22Rv1 (cell line): ENCODE data around the gene FYN.

Experiments used
- H3K27ac ChIP-seq: fragments of 450-650 bp; 2 replicates; pipeline ENCODE4 v1.5.1; 2017
- ZFX ChIP-seq: fragments of 450-650 bp; IDR thresholded peaks from 2 replicates; pipeline ENCODE4 v1.6.1; 2017; ENCODE audit warnings: antibody characterized with exemption, borderline replicate concordance
- TF ChIP-seq, protein P1 (sequence below): fragments of 450-650 bp; IDR thresholded peaks from 2 replicates; pipeline ENCODE4 v1.5.1; 2017; ENCODE audit warnings: mild to moderate bottlenecking

FYN gene

DNA sequence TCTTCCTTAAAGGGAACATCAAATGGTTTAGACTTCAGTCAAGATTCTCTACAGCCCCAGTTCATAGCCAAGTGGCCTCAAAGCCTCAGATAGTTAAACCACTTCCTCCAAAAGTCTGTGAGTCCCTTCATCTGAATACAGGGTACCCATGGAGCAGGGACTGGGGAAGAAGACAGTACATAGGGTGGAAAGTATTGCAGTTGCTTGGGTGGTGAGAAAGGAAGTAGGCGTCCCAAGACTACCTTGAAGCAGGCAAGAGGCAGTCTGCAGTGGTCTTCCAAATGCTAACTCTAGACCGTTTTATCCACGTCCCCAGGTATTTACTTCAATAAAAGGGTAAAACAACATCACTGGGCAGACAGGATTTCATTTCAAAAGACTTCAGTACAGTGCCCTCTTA lies 2.0 kb downstream of the FYN start:
- no peak overlapping the region for H3K27ac ChIP-seq
- TF ChIP-seq, protein P1, sequence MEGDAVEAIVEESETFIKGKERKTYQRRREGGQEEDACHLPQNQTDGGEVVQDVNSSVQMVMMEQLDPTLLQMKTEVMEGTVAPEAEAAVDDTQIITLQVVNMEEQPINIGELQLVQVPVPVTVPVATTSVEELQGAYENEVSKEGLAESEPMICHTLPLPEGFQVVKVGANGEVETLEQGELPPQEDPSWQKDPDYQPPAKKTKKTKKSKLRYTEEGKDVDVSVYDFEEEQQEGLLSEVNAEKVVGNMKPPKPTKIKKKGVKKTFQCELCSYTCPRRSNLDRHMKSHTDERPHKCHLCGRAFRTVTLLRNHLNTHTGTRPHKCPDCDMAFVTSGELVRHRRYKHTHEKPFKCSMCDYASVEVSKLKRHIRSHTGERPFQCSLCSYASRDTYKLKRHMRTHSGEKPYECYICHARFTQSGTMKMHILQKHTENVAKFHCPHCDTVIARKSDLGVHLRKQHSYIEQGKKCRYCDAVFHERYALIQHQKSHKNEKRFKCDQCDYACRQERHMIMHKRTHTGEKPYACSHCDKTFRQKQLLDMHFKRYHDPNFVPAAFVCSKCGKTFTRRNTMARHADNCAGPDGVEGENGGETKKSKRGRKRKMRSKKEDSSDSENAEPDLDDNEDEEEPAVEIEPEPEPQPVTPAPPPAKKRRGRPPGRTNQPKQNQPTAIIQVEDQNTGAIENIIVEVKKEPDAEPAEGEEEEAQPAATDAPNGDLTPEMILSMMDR: no peak
- TF ChIP-seq ZFX: no peak

DNA sequence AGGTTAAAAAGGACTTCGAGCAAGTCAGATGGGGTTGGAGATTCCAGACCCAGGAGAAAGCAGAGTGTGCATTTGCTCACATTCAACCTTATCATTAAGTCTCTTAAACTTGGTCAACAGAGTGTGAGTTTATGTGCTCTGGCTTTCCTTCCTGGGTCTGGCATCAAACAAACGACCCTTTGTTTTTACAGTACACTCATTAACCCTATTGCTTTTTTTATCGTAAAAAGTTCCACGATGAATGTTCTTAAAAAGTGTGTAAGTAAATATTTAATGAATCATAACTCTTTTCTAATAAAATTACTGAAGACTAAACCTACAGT lies 2.5 kb downstream of the FYN start:
- TF ChIP-seq ZFX: no peak
- TF ChIP-seq, protein P1: no peak
- H3K27ac ChIP-seq: no peak overlapping the region

DNA sequence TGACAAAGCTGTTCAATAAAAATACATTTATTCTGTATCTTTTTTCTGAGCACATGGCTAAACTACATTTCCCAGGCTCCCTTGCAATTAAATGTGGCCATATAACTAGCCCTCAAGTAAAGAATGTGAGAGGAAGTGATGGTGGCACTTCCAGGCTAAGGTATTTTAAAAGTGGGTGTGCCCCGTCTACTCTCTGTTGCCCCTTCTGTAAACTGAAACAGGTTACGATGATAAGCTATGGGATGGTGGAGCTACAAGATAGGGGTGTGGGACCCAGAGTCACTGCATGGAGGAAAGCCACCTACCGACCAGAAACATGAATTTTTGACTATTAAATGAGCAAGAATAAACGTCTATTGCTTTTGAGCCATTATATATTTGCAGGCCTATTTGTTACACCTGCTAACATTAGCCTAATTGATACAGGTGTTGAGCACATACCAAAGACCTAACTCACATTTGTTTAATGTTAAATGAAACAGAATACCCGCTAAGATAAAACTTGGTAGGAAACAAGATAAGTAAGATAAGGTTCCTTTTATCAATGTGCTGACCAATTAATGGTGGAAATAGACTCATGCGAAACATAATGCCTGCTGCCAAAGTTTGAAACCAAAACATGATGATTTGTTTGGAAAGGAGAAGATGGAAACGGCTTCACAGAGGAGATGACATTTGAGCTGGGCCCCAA lies 3.1 kb downstream of the FYN start:
- no peak overlapping the region for H3K27ac ChIP-seq
- TF ChIP-seq ZFX: no peak
- TF ChIP-seq, protein P1: no peak

DNA sequence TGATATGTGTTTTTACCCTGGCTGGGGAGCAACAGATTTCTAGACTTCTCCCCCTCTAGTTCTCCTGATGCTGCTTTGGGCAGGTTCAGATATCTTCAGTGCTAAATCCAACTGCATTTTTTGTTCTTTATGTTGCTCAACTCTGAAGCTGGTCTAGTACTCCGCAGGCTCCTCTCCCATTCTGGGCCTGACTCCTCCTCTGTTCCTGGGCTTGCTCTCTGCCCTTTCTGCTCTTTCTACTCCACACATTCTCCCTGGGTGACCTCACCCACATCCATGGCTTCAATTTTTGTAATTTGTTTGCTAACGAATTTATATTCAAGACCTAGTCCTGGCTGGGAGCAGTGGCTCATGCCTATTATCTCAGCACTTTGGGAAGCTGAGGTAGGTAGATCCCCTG lies 6.4 kb downstream of the FYN start:
- no peak overlapping the region for H3K27ac ChIP-seq
- TF ChIP-seq, protein P1: no peak
- TF ChIP-seq ZFX: no peak

DNA sequence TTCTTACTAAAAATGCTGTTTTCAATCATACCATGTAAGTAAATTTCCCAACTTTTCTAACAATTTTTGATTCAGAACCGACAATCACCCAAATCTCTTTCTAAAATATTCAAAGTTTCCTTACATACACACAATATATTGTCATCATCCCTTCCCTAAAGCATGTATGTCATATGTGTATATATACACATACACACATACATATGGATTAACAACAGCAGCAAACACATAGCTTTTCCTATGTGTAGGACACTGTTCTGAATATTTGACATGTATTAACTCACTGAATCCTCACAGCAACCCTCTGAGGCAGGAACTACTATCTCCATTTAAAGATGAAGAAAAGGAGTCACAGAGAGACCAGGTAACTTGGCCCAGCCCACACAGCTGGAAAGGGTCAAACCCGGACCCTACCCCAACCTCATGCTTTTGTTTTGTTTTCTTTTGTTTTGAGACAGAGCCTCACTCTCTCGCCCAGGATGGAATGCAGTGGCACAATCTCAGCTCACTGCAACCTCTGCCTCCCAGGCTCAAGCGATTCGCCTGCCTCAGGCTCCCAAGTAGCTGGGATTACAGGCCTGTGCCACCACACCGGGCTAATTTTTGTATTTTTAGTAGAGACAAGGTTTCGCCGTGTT lies 7.2 kb downstream of the FYN start:
- no peak for TF ChIP-seq ZFX
- TF ChIP-seq, protein P1: no peak
- no peak overlapping the region for H3K27ac ChIP-seq

DNA sequence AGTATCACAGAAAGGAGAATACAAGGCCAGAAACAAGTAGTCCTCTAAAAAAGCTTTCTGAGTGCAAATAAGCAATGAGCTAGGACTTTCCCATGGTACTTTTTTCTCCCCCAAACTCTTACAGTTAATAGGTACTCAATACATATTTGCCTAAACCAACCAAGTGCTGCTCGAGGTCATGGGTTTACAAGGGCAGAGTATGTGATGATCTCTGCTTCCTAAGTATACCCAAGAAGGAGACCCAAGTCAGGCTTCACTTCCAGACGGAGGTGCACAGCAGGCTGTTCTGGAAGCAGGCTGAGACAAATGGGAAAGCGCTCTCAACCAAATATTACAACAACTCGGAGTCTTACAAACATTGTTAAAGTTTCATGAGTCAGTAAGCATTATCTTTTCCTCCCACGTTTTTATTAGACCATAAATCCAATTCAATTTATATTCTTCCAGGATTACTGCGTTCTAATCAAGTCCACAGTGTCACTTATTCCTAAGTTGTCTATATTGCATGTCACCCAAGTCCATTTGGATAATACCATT lies 8.1 kb downstream of the FYN start:
- TF ChIP-seq ZFX: no peak
- TF ChIP-seq, protein P1: no peak

DNA sequence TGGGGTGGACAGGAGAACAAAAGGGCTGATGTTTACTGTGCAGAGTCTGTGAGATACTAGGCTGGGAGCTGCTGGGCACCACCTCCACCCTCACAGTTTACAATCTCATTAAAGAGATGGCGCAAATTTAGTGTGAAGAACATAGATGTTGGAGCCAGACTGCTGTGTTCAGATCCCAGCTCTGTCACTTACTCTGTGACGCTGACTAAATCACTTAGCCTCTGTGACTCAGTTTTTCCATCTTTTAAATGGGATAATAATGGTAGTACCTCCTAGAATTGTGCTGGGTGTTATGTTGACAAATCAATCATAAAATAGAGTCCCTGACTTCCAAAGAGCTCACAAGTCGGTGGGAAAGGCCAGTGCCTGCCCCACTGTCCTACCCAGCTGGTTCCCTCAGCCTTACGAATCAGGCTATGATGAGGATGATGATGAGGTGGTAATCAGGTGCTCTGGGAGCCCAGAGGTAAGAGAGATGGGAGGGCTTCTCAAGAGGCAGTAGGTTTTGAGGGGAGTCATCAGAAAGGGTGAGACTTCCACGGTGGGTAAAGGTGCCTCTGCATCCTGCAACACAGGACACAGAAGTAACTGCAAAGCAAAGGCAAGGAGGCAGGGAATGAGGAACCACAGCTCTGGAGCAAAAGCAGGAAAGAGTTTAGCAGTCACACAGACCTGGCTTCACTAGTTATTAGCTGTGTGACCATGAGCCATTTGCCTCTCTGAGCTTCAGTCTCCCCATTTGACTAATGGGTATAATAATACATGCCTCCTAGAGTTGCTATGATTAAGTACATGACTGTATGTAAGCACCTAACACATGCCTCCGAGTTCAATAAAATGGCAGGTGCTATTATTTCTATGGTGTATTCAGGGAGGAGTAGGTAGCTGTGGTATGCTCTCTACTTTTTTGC lies 8.9 kb downstream of the FYN start:
- H3K27ac ChIP-seq: no peak overlapping the region
- TF ChIP-seq ZFX: no peak
- TF ChIP-seq, protein P1: no peak

More for the DNA sequence above, 8.1 kb downstream of the FYN start:
- no peak overlapping the region for H3K27ac ChIP-seq
